NCI-H748 (cell line): Measurements from ENCODE around the gene CTU1.
"Not testable (repeated sequence)": the region's sequence is repeated elsewhere in the genome, so short reads cannot be mapped to it uniquely, and the experiment has no call there.

Experiments used
- DNase-seq: peaks from one replicate; lab custom pipeline; 2025; ENCODE audit not compliant: unreplicated experiment; lab: John Stamatoyannopoulos, UW

The CTU1 gene

GRCh38 chr19:51108066-51108804, at the start of gene CTU1:
TSS of gene CTU1 (minus strand) at chr19:51108409. CDS start at chr19:51104569, 3,840 bp downstream.
- DNase-seq = peak; percentile 100

GRCh38 chr19:51157265-51157664, 49.1 kb upstream of the CTU1 start:
- no peak for DNase-seq

- DNase-seq = no peak
Measured at GRCh38 chr19:51156710-51157109, 48.5 kb upstream of the CTU1 start.

- DNase-seq = no peak
Measured at GRCh38 chr19:51150627-51151026, 42.4 kb upstream of the CTU1 start.

- no peak for DNase-seq
Measured at GRCh38 chr19:51148580-51148979, 40.4 kb upstream of the CTU1 start.

GRCh38 chr19:51147663-51148062, 39.5 kb upstream of the CTU1 start:
- no peak for DNase-seq

- no peak for DNase-seq
Measured at GRCh38 chr19:51146751-51147150, 38.5 kb upstream of the CTU1 start.

GRCh38 chr19:51145916-51146493, 37.8 kb upstream of the CTU1 start:
- no peak for DNase-seq

GRCh38 chr19:51144482-51145045, 36.4 kb upstream of the CTU1 start:
- no peak for DNase-seq

GRCh38 chr19:51143486-51143885, 35.3 kb upstream of the CTU1 start:
- DNase-seq = no peak

- DNase-seq = not testable (repeated sequence)
Measured at GRCh38 chr19:51142809-51143475, 34.7 kb upstream of the CTU1 start.

GRCh38 chr19:51142119-51142518, 33.9 kb upstream of the CTU1 start, which contains the start of gene SIGLEC7:
TSS of gene SIGLEC7 (plus strand) at chr19:51142301. CDS start at chr19:51142370, 69 bp downstream.
- no peak for DNase-seq

- no peak for DNase-seq
Measured at GRCh38 chr19:51141181-51141580, 33.0 kb upstream of the CTU1 start.

GRCh38 chr19:51140441-51140840, 32.2 kb upstream of the CTU1 start:
- DNase-seq = no peak

GRCh38 chr19:51139299-51140014, 31.2 kb upstream of the CTU1 start:
- DNase-seq = no peak

GRCh38 chr19:51138549-51138979, 30.4 kb upstream of the CTU1 start:
- no peak for DNase-seq

- DNase-seq = no peak
Measured at GRCh38 chr19:51137792-51138425, 29.7 kb upstream of the CTU1 start.

- DNase-seq = no peak
Measured at GRCh38 chr19:51136851-51137551, 28.8 kb upstream of the CTU1 start.

GRCh38 chr19:51135986-51136762, 28.0 kb upstream of the CTU1 start:
- no peak for DNase-seq
